Measurements from ENCODE around the gene ENOX1.

- TF ChIP-seq CTCF (IDR thresholded peaks at IDR 0.05; ENCODE audit: control extremely low read depth in 1 of 3, insufficient read depth in 1 of 3, low read depth in 1 of 3, low read length in 3 of 3) (no peak), POLR2AphosphoS5 (IDR thresholded peaks at IDR 0.05; ENCODE audit: low read depth, low read length) (no peak), RBBP5 (IDR thresholded peaks at IDR 0.05; ENCODE audit: borderline replicate concordance, low read depth, low read length) (no peak), FOSL1 (IDR thresholded peaks at IDR 0.05; ENCODE audit: insufficient read depth, low read depth, low read length) (no peak), MAX (IDR thresholded peaks at IDR 0.05) (no peak), EZH2 (IDR thresholded peaks at IDR 0.05; ENCODE audit: low read depth, low read length, severe bottlenecking) (no peak), USF2 (IDR thresholded peaks at IDR 0.05; ENCODE audit: low read length) (no peak), TEAD4 (IDR thresholded peaks at IDR 0.05; ENCODE audit: low read depth, low read length) (no peak), SIN3A (conservative IDR thresholded peaks at IDR 0.05 in 1 of 2, IDR thresholded peaks at IDR 0.05 in 1 of 2; ENCODE audit: low read depth in 1 of 2, low read length in 2 of 2) (no peak), SP2 (IDR thresholded peaks at IDR 0.05; ENCODE audit: low read length) (no peak), BRCA1 (IDR thresholded peaks at IDR 0.05; ENCODE audit: low read depth, low read length) (no peak)
Measured at GRCh38 chr13:43180837-43181236, 605.9 kb downstream of the ENOX1 start.

Data from H1 (cell line).